ENCODE data around the gene RBP7. TPM values are rescaled to one million over a fixed set of nuclear protein-coding genes. Genes with fewer than 3 reads are reported as not detected.

The RBP7 gene
- total and polyA plus RNA-seq, 7 experiments from 2014 or later = 2.2 to 18.4 TPM; not detected in 5

DNA sequence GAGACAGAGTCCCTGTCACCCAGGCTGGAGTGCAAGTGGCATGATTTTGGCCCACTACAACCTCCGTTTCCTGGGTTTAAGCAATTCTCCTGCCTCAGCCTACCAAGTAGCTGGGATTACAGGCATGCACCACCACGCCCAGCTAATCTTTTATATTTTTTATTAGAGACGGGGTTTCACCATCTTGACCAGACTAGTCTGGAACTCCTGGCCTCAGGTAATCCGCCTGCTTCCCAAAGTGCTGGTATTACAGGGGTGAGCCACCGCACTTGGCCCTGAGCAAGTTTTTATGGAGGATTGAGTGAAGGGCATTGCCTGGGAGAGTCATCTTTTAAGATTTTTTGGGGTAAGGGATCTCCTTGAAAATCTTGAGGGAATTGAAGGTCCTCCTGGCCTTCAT is 64.2 kb downstream of the RBP7 start:
- Mint-ChIP-seq H3K27me3 (no peaks in the 10 kb centered on the region), H3K4me1 (peaks cover 12 to 29% (median 22%) of the 10 kb centered on the region in 7 donors), H3K36me3 (peaks cover 0 to 17% (median 7%) of the 10 kb centered on the region in 5 donors), H3K27ac (no peak overlapping the region), H3K9me3 (no peaks in the 10 kb centered on the region), H3K4me3 (no peak overlapping the region)
- H3K4me1 ChIP-seq (ENCODE audit: control insufficient read depth in 2 of 2, insufficient read depth in 2 of 2, low read length in 2 of 2) = no peaks in the 10 kb centered on the region
- DNase-seq = no peak
- H3K27me3 ChIP-seq (ENCODE audit: control insufficient read depth in 2 of 2, insufficient read depth in 2 of 2, low read length in 2 of 2) = no peaks in the 10 kb centered on the region
- H3K9me3 ChIP-seq (ENCODE audit: control insufficient read depth in 2 of 3, low read length in 3 of 3) = no peaks in the 10 kb centered on the region
- intact Hi-C loops (cut with micrococcal nuclease) = no loop called here
- POLR2A ChIA-PET = interaction anchor here (1.0 kb wide), 1 partner anchor 10 kb away, joined by 4 read pairs; no protein-coding TSS in a partner anchor
- H3K27ac ChIP-seq (ENCODE audit: low read depth, low read length) = no peak overlapping the region
- no peak for ATAC-seq
- H3K4me3 ChIP-seq (ENCODE audit: low read length) = no peak overlapping the region
- peaks cover 0 to 24% (median 0%) of the 10 kb centered on the region in 3 experiments for H3K36me3 ChIP-seq (ENCODE audit: control insufficient read depth in 2 of 3, insufficient read depth in 3 of 3, low read length in 3 of 3)
- CTCF ChIA-PET = no interaction called here

DNA sequence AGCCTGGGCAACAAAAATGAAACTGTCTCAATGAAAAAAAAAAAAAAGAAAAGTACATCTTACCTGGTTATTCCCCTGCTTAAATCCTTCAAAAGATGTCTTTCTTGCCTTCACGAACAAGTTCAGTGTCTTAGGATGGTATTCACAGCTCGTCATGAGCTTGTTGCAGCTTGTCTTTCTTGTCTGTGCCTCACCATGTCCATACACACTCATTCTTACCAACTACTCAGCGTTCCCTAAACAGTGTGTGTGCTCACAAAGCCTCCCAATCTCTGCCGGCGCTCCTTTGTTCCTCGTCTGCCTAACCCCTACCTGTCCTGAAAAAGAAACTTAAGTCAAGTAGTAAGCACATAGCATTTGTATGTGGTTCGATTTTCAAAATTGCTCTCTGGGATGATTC is 66.8 kb downstream of the RBP7 start:
- no peaks in the 10 kb centered on the region for H3K27me3 Mint-ChIP-seq
- peak overlapping the region in 2 of 9 donors; percentile 0 to 9 for H3K27ac Mint-ChIP-seq
- no peak for ATAC-seq
- H3K36me3 Mint-ChIP-seq = peaks cover 0 to 11% (median 4%) of the 10 kb centered on the region in 5 donors
- no peaks in the 10 kb centered on the region for H3K4me1 ChIP-seq (ENCODE audit: control insufficient read depth in 2 of 2, insufficient read depth in 2 of 2, low read length in 2 of 2)
- DNase-seq = no peak
- H3K9me3 Mint-ChIP-seq = no peaks in the 10 kb centered on the region
- no peak overlapping the region for H3K27ac ChIP-seq (ENCODE audit: low read depth, low read length)
- intact Hi-C loops (cut with micrococcal nuclease) = no loop called here
- H3K4me3 ChIP-seq (ENCODE audit: low read length) = no peak overlapping the region
- H3K36me3 ChIP-seq (ENCODE audit: control insufficient read depth in 2 of 3, insufficient read depth in 3 of 3, low read length in 3 of 3) = peaks cover 0 to 13% (median 0%) of the 10 kb centered on the region in 3 experiments
- ChIA-PET CTCF (no interaction called here), POLR2A (interaction anchor here (0.6 kb wide), 1 partner anchor 25 kb away, joined by 3 read pairs; no protein-coding TSS in a partner anchor)
- H3K4me1 Mint-ChIP-seq = peaks cover 12 to 24% (median 19%) of the 10 kb centered on the region in 7 donors
- no peak overlapping the region for H3K4me3 Mint-ChIP-seq
- no peaks in the 10 kb centered on the region for H3K27me3 ChIP-seq (ENCODE audit: control insufficient read depth in 2 of 2, insufficient read depth in 2 of 2, low read length in 2 of 2)
- H3K9me3 ChIP-seq (ENCODE audit: control insufficient read depth in 2 of 3, low read length in 3 of 3) = no peaks in the 10 kb centered on the region

DNA sequence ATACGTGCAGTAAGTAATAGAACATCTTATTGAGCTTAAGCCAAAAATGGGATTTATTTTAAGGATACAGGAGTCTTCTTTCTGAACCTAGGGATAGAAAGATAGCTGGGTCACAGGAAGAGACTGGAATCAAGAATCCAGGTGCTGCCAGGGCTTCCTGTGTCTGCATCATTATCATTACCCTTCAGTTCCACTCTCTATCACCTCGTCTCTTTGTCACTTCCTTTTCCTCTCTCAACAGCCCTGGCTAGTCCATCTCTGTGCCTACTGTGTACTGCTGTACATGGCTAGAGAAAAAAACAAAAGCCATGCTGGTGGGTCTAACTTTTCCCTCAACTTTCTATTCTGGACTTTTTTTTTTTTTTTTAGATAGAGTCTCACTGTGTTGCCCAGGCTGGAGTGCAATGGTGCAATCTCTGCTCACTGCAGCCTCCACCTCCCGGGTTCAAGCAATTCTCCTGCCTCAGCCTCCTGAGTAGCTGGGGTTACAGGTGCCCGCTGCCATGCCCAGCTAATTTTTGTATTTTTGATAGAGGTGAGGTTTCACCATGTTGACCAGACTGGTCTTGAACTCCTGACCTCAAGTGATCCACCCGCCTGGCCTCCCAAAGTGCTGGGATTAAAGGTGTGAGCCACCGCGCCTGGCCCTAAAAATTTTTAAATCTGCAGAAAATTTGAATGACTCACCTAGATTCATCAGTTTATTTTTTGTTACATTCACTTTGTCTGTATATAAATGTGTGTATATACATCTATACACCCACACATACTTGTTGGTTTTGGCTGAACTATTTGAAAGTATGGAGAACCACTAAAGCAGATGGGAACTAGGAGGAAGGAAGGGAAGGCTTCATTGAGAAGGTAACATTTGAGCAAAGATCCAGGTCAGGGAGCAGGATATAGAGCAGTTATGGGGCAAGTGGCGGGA is 67.7 kb downstream of the RBP7 start:
- Mint-ChIP-seq H3K4me1 (peaks cover 12 to 29% (median 22%) of the 10 kb centered on the region in 7 donors), H3K36me3 (peaks cover 0 to 15% (median 6%) of the 10 kb centered on the region in 5 donors), H3K27me3 (no peaks in the 10 kb centered on the region), H3K4me3 (no peak overlapping the region), H3K27ac (peak overlapping the region in 2 of 9 donors; percentile 2 to 9), H3K9me3 (no peaks in the 10 kb centered on the region)
- Histone ChIP-seq H3K9me3 (ENCODE audit: control insufficient read depth in 2 of 3, low read length in 3 of 3) (no peaks in the 10 kb centered on the region), H3K36me3 (ENCODE audit: control insufficient read depth in 2 of 3, insufficient read depth in 3 of 3, low read length in 3 of 3) (peaks cover 0 to 7% (median 0%) of the 10 kb centered on the region in 3 experiments), H3K4me3 (ENCODE audit: low read length) (no peak overlapping the region), H3K27ac (ENCODE audit: low read depth, low read length) (no peak overlapping the region), H3K4me1 (ENCODE audit: control insufficient read depth in 2 of 2, insufficient read depth in 2 of 2, low read length in 2 of 2) (no peaks in the 10 kb centered on the region), H3K27me3 (ENCODE audit: control insufficient read depth in 2 of 2, insufficient read depth in 2 of 2, low read length in 2 of 2) (no peaks in the 10 kb centered on the region)
- intact Hi-C loops (cut with micrococcal nuclease) = no loop called here
- DNase-seq = no peak
- ATAC-seq = no peak
- ChIA-PET CTCF (no interaction called here), POLR2A (interaction anchor here (0.6 kb wide), 1 partner anchor 26 kb away, joined by 3 read pairs; no protein-coding TSS in a partner anchor)

DNA sequence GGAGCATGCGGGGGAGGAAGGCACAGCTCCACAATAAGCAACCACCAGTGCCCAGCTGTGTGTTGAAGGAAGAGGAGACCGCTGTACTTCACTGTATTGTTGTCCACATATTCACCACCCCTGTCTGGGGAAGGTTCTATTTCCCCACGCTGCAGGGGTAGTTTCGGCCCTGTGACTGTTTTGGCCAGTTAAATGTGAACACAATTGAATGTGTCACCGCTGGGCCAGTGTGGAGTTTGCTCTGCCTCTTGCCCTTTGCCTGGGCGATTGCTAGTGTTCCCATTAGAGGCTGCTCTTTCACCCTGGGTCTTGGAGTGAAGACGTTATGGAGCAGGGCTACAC is 68.3 kb downstream of the RBP7 start:
- ATAC-seq = no peak
- H3K27ac Mint-ChIP-seq = peak overlapping the region in 1 of 9 donors; percentile 2
- CTCF ChIA-PET = no interaction called here

More for the DNA sequence above, 68.3 kb downstream of the RBP7 start:
- Mint-ChIP-seq H3K36me3 (peaks cover 0 to 15% (median 6%) of the 10 kb centered on the region in 5 donors), H3K27me3 (no peaks in the 10 kb centered on the region), H3K4me3 (no peak overlapping the region), H3K4me1 (peaks cover 12 to 29% (median 22%) of the 10 kb centered on the region in 7 donors), H3K9me3 (no peaks in the 10 kb centered on the region)
- intact Hi-C loops (cut with micrococcal nuclease) = no loop called here
- no peaks in the 10 kb centered on the region for H3K9me3 ChIP-seq (ENCODE audit: control insufficient read depth in 2 of 3, low read length in 3 of 3)
- H3K27me3 ChIP-seq (ENCODE audit: control insufficient read depth in 2 of 2, insufficient read depth in 2 of 2, low read length in 2 of 2) = no peaks in the 10 kb centered on the region
- DNase-seq = no peak
- no peaks in the 10 kb centered on the region for H3K4me1 ChIP-seq (ENCODE audit: control insufficient read depth in 2 of 2, insufficient read depth in 2 of 2, low read length in 2 of 2)
- peaks cover 0 to 7% (median 0%) of the 10 kb centered on the region in 3 experiments for H3K36me3 ChIP-seq (ENCODE audit: control insufficient read depth in 2 of 3, insufficient read depth in 3 of 3, low read length in 3 of 3)
- POLR2A ChIA-PET = no interaction called here
- no peak overlapping the region for H3K4me3 ChIP-seq (ENCODE audit: low read length)
- H3K27ac ChIP-seq (ENCODE audit: low read depth, low read length) = no peak overlapping the region

Small RNA genes lying within 50 kb of the gene (microRNA-seq; reads per million reads assigned to microRNA genes)
- not detected for gene MIR5697 (ENCODE audit: borderline microRNAs expressed)

Other genes with a start within 250 kb of the RBP7 start
- 100 to 1,000 TPM in 1 of 5 experiments, 10 to 100 TPM in 4; 68.6 to 116 (median 85.6) TPM for gene CLSTN1, start 173.3 kb upstream of the RBP7 start, total RNA-seq
- 10 to 100 TPM; 16.9 to 40.2 TPM for gene CLSTN1, start 173.3 kb upstream of the RBP7 start, polyA plus RNA-seq
- gene CTNNBIP1, start 87.0 kb upstream of the RBP7 start, total RNA-seq = 10 to 100 TPM in 1 of 5 experiments, 1 to 10 TPM in 4; 6.5 to 17.2 (median 7.4) TPM
- 1 to 10 TPM; 5.3 to 6.5 TPM for gene CTNNBIP1, start 87.0 kb upstream of the RBP7 start, polyA plus RNA-seq
- gene LZIC, start 53.8 kb upstream of the RBP7 start, total RNA-seq = 10 to 100 TPM; 18.0 to 35.1 (median 31.0) TPM
- 10 to 100 TPM; 39.1 to 44.0 TPM for gene LZIC, start 53.8 kb upstream of the RBP7 start, polyA plus RNA-seq
- gene NMNAT1, start 53.8 kb upstream of the RBP7 start, total RNA-seq = 1 to 10 TPM; 2.7 to 8.3 (median 7.5) TPM
- gene NMNAT1, start 53.8 kb upstream of the RBP7 start, polyA plus RNA-seq = 1 to 10 TPM; 5.5 to 9.5 TPM
- gene UBE4B, start 35.7 kb downstream of the RBP7 start, total RNA-seq = 10 to 100 TPM; 37.9 to 48.3 (median 39.3) TPM
- 10 to 100 TPM in 1 of 2 donors, 1 to 10 TPM in 1; 7.5 to 10.8 TPM for gene UBE4B, start 35.7 kb downstream of the RBP7 start, polyA plus RNA-seq
- 10 to 100 TPM; 10.4 to 21.6 (median 13.4) TPM for gene KIF1B, start 213.3 kb downstream of the RBP7 start, total RNA-seq
- 1 to 10 TPM; 1.8 to 2.1 TPM for gene KIF1B, start 213.3 kb downstream of the RBP7 start, polyA plus RNA-seq

Data from naive thymus-derived CD4-positive, alpha-beta T cell (primary cell).